NCI-H2081 (cell line): ENCODE measurements around the gene EDIL3.
"Not testable (repeated sequence)": the region's sequence is repeated elsewhere in the genome, so short reads cannot be mapped to it uniquely, and the experiment has no call there.

Source experiments
- DNase-seq, 2 experiments: peaks; one replicate each; lab custom pipeline; 2025; lab: John Stamatoyannopoulos, UW

Gene EDIL3

GRCh38 chr5:84298628-84299027 is 86.1 kb downstream of the EDIL3 start:
- DNase-seq: no peak

DNA sequence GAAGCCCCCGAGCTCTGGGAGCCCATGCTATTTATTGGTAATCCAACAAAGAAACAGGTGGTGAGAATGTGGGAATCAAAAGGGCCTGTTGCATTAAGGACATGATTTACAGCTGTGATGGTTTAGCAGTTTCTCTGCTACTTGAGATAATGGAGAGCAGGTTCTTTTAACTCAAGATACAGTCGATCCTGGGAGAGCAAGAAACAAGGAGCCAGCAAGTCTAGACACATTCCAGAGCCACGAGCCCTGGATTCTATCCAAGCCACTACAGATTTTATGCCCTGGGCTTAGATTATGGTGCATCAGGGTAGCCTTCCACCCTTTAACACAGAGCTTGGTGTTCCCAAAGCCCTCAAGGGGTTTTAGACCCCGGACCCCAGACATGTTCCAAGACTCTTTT is 87.0 kb downstream of the EDIL3 start:
- not testable (repeated sequence) for DNase-seq

DNA sequence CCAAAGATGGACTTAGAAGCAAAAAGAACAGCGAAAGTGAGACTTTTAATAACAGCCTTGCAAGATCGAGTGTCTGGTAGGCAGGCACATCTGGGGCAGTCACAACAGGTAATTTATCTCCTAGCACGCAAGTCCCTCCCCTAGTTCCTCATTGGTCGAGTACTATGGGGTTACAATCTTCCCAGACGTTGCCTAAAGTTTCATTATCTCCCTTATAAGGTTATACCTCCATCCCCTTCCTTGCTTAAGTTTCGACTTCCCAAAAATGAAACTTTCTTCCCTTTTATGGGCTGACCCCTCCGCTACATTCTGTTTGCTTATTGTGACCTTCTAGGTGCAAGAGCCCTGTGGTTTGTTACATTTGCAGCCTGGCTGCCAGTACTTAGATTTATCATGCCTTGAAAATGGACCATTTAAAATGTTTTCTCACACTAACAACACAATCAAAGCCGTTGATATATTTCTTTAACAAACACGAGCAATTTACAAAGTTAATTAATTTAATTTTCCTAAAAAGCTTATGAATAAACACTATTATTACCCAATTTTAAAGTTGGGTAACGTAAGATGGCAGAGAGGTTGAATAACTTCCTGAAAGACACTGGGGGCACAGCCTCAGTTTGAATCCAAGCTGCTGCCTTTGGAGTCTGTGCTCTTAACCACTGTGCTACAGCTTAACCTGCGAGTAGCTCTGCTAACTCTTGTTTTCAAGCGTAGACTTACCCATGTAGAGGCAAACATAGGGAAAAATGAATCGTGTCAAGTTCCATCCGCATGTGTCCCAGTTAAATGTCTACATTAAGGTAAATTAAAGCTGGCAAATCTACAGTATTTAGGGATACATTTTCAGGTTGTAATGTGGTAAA is 91.7 kb downstream of the EDIL3 start:
- DNase-seq: no peak

- no peak for DNase-seq
These were observed 92.6 kb downstream of the EDIL3 start for GRCh38 chr5:84292000-84292642.

- DNase-seq: no peak
These were observed 94.0 kb downstream of the EDIL3 start for GRCh38 chr5:84290673-84291072.

- no peak for DNase-seq
These were observed 94.5 kb downstream of the EDIL3 start for GRCh38 chr5:84290161-84290560.

DNA sequence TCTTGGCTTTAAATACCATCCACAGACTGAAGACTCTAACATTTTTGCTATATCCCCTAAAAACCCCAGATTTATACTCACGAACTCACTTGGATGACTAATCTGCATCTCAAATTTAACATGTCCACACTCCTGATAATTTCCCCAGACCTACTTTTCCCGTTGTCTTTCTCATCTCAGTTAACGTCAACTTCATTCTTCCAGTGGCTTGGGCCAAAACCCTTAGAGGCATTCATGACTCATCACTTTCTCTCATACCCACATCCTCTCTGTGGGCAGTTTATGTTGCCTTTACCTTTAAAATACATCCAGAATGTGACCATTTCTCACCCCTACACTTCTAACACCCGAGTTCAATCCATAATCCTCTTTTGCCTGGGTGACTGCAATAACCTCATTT is 96.7 kb downstream of the EDIL3 start:
- no peak for DNase-seq

- no peak for DNase-seq
These were observed 98.0 kb downstream of the EDIL3 start for GRCh38 chr5:84286662-84287061.

GRCh38 chr5:84285641-84286637 is 98.7 kb downstream of the EDIL3 start:
- DNase-seq: no peak

DNA sequence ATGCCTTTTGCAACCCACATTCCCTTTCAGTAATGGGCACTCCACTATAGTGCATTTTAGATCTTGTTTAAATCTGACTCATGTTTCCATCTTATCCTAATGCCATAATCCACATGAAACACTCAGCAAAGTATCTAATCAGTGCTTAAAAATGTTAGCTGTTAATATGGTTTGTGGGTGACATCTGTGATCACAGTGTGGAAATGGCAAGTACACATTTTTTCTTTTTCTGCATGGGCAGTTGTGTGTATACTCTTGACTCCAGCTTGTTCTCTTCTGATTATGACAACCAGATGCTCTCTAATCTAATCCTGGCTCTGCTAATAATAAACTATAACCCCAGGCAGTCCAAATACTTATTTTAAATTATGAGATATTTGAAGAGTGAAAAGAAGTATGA is 103.3 kb downstream of the EDIL3 start:
- no peak for DNase-seq

DNA sequence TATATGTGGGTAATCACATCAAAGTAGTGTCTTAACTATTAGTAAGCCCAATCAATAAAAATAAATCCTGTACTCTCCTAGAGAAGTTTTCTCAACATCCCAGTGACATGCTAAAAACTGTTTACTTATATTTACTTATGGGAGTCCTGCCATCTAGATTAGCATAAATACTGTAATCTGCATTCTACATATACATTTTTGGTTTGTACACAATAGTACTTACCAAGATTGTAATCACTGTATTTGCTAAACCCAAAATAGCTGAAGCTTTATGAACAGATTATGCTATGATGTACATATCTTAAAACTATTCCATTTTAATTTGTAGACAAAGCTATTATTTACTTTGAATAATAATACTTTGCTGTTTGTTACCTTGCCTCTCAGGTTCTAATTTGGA is 105.4 kb downstream of the EDIL3 start:
- no peak for DNase-seq

DNA sequence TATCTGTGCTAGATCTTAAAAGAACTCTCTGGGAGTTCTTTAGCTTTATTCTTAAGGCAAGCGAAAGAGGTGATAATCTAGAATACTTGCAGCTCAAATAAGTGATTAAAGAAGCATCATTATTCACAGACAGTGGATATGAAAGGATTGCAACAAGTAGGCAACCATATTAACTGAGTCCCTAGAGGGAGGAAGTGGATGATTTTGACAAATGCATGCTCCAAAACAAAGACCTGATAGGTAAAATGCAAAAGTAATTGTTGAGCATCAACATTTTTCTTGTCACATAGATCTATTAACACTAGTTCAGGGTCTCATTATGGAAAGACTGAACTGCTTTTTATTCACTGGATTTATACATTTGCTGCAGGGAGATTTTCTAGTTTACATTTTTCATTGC is 109.1 kb downstream of the EDIL3 start:
- DNase-seq: no peak

DNA sequence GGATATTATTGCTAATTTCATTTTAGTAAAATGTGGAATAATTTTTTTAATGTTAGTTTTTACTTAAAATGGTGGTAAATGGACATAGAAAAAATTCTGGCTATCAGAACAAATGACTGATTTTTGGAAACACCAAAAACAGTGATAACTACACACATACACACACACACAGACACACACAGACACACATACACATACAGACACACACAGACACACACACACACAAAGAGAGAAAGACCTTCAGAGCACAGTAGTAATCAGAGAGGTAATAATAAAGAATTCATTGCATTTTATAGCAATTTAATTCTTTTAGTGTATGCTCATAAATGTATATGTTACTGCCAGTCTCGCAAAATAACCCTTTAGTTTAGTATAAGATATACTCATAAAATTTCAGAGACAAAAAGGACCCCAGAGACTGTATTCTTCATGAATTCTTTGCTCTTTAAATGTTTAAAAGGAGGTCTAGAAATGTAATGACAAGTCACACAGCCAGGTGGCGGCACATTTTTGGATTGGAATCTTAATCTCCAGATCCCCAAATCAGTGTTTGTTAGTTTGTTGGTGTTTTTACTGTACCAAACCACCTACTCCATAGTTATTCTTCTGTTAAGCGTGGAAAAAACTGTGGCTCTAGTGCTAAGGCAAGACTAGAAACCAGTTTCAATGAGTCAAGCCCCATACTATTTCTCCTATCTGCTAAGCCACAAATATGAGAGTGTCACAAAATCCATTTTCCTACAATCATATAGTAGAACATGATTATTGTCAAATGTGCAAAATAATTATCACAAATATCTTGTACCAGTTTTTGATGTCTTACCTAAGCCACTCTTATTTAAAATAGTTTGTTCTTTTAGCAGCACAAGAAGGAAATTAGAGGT is 109.9 kb downstream of the EDIL3 start:
- peak in 1 of 2 experiments; percentile 2 for DNase-seq

DNA sequence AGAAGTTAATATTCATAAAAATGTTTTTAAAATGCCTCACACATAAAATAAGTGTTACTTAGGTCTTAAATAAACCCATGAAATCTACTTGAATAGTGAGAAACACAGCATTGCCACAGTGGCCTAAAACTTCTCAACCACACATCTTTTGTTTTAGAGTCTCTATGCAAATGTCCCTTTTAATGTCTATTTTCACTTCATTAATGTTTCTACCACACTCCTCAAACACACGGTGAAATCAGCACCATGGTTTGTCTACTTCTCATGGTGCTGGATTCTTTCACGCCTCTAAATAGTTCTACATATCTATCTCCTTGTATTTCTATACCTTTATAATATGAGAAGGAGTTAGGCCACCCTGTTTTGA is 111.2 kb downstream of the EDIL3 start:
- no peak for DNase-seq

DNA sequence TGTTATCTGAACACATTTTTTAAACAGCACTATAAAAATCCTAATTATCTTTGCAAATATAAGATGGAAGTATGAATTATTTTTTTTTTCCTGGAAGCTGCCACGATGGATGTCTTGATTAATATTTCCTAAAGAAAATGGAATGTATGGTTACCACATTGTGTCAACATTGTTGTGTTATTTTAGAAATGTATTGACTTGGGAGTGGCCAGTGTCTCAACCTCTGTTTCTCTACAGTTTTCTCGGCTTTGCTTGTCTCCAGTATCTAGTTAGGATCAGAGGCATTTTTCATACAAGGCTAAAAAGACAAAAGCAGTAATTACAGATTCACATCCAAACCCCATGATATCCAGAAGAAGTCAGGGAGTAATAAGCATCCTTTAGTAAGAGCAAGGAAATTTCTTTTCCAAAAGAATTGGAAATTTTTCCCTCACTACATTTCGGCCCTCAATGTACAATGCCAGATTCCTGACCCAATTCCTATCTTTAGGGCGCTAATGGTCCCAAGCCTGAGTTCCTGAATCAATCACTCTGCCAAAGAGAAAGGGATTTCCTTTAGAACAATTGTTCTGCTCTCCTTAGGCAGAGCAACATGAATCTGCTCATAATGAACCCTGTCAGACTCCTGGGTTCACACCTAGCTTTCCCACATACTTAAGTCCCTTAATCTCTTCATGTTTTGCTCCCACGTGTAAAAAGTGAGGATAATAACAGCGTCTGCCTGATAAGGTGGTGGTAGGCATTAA is 111.7 kb downstream of the EDIL3 start:
- no peak for DNase-seq

GRCh38 chr5:84265739-84266550 is 118.7 kb downstream of the EDIL3 start:
- no peak for DNase-seq

- DNase-seq: no peak
These were observed 119.5 kb downstream of the EDIL3 start for GRCh38 chr5:84265130-84265529.

GRCh38 chr5:84260939-84261338 is 123.7 kb downstream of the EDIL3 start:
- no peak for DNase-seq

- DNase-seq: no peak
These were observed 124.5 kb downstream of the EDIL3 start for GRCh38 chr5:84260140-84260539.
